ENCODE results near the gene LYPLA2.

LYPLA2 gene

GRCh38 chr1:23790696-23791515 is at the start of gene LYPLA2:
LYPLA2 (plus strand) TSS chr1:23791145; CDS start chr1:23792683, 1,538 bp downstream.
- peak within 1 kb of the TSS; percentile 99 for H3K4me3 ChIP-seq (ENCODE audit: low read depth, low read length)
- no peak for TF ChIP-seq CTCF (IDR thresholded peaks at IDR 0.05; ENCODE audit: insufficient read depth, low read depth, low read length, missing control alignments)

GRCh38 chr1:23741609-23742008 is 49.3 kb upstream of the LYPLA2 start:
- no peak for DNase-seq (ENCODE audit: low read depth)
- no peak overlapping the region for H3K4me3 ChIP-seq (ENCODE audit: low read depth, low read length)
- no peak for TF ChIP-seq CTCF (IDR thresholded peaks at IDR 0.05; ENCODE audit: insufficient read depth, low read depth, low read length, missing control alignments)

More at GRCh38 chr1:23790696-23791515, at the start of gene LYPLA2:
- peak; percentile 93 for DNase-seq (ENCODE audit: low read depth)

- peak overlapping the region; percentile 74 for H3K4me3 ChIP-seq (ENCODE audit: low read depth, low read length)
- DNase-seq (ENCODE audit: low read depth): no peak
- TF ChIP-seq CTCF (IDR thresholded peaks at IDR 0.05; ENCODE audit: insufficient read depth, low read depth, low read length, missing control alignments): no peak
Measured at GRCh38 chr1:23742670-23743286, 48.2 kb upstream of the LYPLA2 start.

- peak; percentile 88 for DNase-seq (ENCODE audit: low read depth)
- H3K4me3 ChIP-seq (ENCODE audit: low read depth, low read length): peak within 1 kb of the TSS; percentile 74
- no peak for TF ChIP-seq CTCF (IDR thresholded peaks at IDR 0.05; ENCODE audit: insufficient read depth, low read depth, low read length, missing control alignments)
Measured at GRCh38 chr1:23743287-23744152, 47.4 kb upstream of the LYPLA2 start, which contains the start of gene ELOA. ELOA (plus strand) TSS chr1:23743471; CDS start chr1:23743504, 33 bp downstream.

GRCh38 chr1:23745515-23745914 is 45.4 kb upstream of the LYPLA2 start:
- peak overlapping the region; percentile 74 for H3K4me3 ChIP-seq (ENCODE audit: low read depth, low read length)
- TF ChIP-seq CTCF (IDR thresholded peaks at IDR 0.05; ENCODE audit: insufficient read depth, low read depth, low read length, missing control alignments): peak; percentile 51
- peak; percentile 69 for DNase-seq (ENCODE audit: low read depth)

- TF ChIP-seq CTCF (IDR thresholded peaks at IDR 0.05; ENCODE audit: insufficient read depth, low read depth, low read length, missing control alignments): no peak
- DNase-seq (ENCODE audit: low read depth): no peak
- no peak overlapping the region for H3K4me3 ChIP-seq (ENCODE audit: low read depth, low read length)
Measured at GRCh38 chr1:23748016-23748415, 42.9 kb upstream of the LYPLA2 start.

All from GM12865 (cell line).